Neural progenitor cell (in vitro differentiated cells): ENCODE results near the gene ADCY6.

Source experiments
- CTCF ChIP-seq: fragments of 200-600 bp; sonication (generic); IDR thresholded peaks from 2 replicates; pipeline ENCODE4 v1.5.1; 2017; ENCODE audit warnings: antibody characterized with exemption, mild to moderate bottlenecking
- EZH2 ChIP-seq: fragments of 200-600 bp; sonication (generic); IDR thresholded peaks from 2 replicates; pipeline ENCODE4 v1.6.1; 2017; ENCODE audit warnings: antibody characterized with exemption, mild to moderate bottlenecking, moderate library complexity
- EZH2phosphoT487 ChIP-seq: fragments of 200-600 bp; sonication (generic); IDR thresholded peaks from 2 replicates; pipeline ENCODE4 v1.6.1; 2017; ENCODE audit warnings: antibody characterized with exemption

- no peak for TF ChIP-seq CTCF
- no peak for TF ChIP-seq EZH2phosphoT487
- TF ChIP-seq EZH2: no peak
These were observed 400 bp downstream of the ADCY6 start for GRCh38 chr12:48788524-48788853.
